HEK293T (cell line): ENCODE data around the gene ARHGAP9.
"Not testable (repeated sequence)": the region's sequence is repeated elsewhere in the genome, so short reads cannot be mapped to it uniquely, and the experiment has no call there.

Experiments used
- CTCF ChIA-PET: fragments of 350-600 bp; formaldehyde crosslinking; extraction: SDS; loops from one replicate; lab custom pipeline; 2021; ENCODE audit warnings: antibody characterized with exemption, inconsistent platforms; lab: Yijun Ruan, JAX
- POLR2A ChIA-PET: fragments of 350-600 bp; formaldehyde crosslinking; extraction: SDS; loops from one replicate; lab custom pipeline; 2020; ENCODE audit warnings: antibody characterized with exemption, inconsistent platforms; lab: Yijun Ruan, JAX
- DNase-seq: peaks from one replicate; pipeline ENCODE4 v3.0.0; 2012; ENCODE audit warnings: mixed read lengths; ENCODE audit errors: extremely low spot score
- ARNT ChIP-seq: fragments of 450-650 bp; IDR thresholded peaks from 2 replicates; pipeline ENCODE4 v1.6.1; 2017; ENCODE audit warnings: mild to moderate bottlenecking
- BHLHE40 ChIP-seq: fragments of 450-650 bp; IDR thresholded peaks from 2 replicates; pipeline ENCODE4 v1.6.1; 2016; ENCODE audit warnings: mild to moderate bottlenecking, moderate library complexity, borderline replicate concordance
- CTBP1 ChIP-seq: fragments of 450-650 bp; IDR thresholded peaks from 2 replicates; pipeline ENCODE4 v1.6.1; 2016; ENCODE audit warnings: borderline replicate concordance
- ELF4 ChIP-seq: fragments of 450-650 bp; IDR thresholded peaks from 2 replicates; pipeline ENCODE4 v1.6.1; 2017; ENCODE audit warnings: antibody characterized with exemption
- FOXA1 ChIP-seq: fragments of 450-650 bp; IDR thresholded peaks from 2 replicates; pipeline ENCODE4 v1.6.1; 2016; ENCODE audit warnings: mild to moderate bottlenecking
- FOXK2 ChIP-seq: fragments of 450-650 bp; IDR thresholded peaks from 2 replicates; pipeline ENCODE4 v1.6.1; 2016; ENCODE audit warnings: mild to moderate bottlenecking
- FOXM1 ChIP-seq: fragments of 450-650 bp; IDR thresholded peaks from 2 replicates; pipeline ENCODE4 v1.6.1; 2017; ENCODE audit warnings: mild to moderate bottlenecking, borderline replicate concordance
- HDGF ChIP-seq: fragments of 450-650 bp; IDR thresholded peaks from 2 replicates; pipeline ENCODE4 v1.6.1; 2017; ENCODE audit warnings: antibody characterized with exemption, borderline replicate concordance
- L3MBTL2 ChIP-seq: fragments of 450-650 bp; conservative IDR thresholded peaks from 2 replicates; pipeline ENCODE4 v1.6.1; 2016; ENCODE audit warnings: mild to moderate bottlenecking
- LEF1 ChIP-seq: fragments of 450-650 bp; IDR thresholded peaks from 2 replicates; pipeline ENCODE4 v1.6.1; 2017; ENCODE audit warnings: mild to moderate bottlenecking, borderline replicate concordance
- NFRKB ChIP-seq: fragments of 450-650 bp; IDR thresholded peaks from 2 replicates; pipeline ENCODE4 v1.6.1; 2016; ENCODE audit warnings: mild to moderate bottlenecking, moderate library complexity
- PKNOX1 ChIP-seq: fragments of 450-650 bp; IDR thresholded peaks from 2 replicates; pipeline ENCODE4 v1.6.1; 2016
- SP1 ChIP-seq: fragments of 450-650 bp; IDR thresholded peaks from 2 replicates; pipeline ENCODE4 v1.6.1; 2017
- SUZ12 ChIP-seq: fragments of 450-650 bp; IDR thresholded peaks from 2 replicates; pipeline ENCODE4 v1.6.1; 2016; ENCODE audit warnings: mild to moderate bottlenecking
- TARDBP ChIP-seq: fragments of 450-650 bp; IDR thresholded peaks from 2 replicates; pipeline ENCODE4 v1.6.1; 2016
- ZNF384 ChIP-seq: fragments of 450-650 bp; IDR thresholded peaks from 2 replicates; pipeline ENCODE4 v1.6.1; 2016

The ARHGAP9 gene

GRCh38 chr12:57518920-57519795, 39.5 kb upstream of the ARHGAP9 start:
- TF ChIP-seq FOXM1 (no peak), CTBP1 (no peak), L3MBTL2 (no peak), TARDBP (no peak), PKNOX1 (no peak), HDGF (no peak), FOXK2 (no peak), BHLHE40 (no peak), SUZ12 (no peak)
- CTCF ChIA-PET, result interaction anchor here (0.6 kb wide), 1 partner anchor 28 kb away, joined by 3 read pairs; no protein-coding TSS in a partner anchor
- peak; percentile 18 for DNase-seq

GRCh38 chr12:57518176-57518919, 38.7 kb upstream of the ARHGAP9 start:
- no peak for DNase-seq
- POLR2A ChIA-PET, result interaction anchor here (1.1 to 3.4 kb wide), 5 partner anchors 8 to 63 kb away, joined by 3 to 18 read pairs (median 10); partner anchors contain the start of genes GLI1, INHBE and MARS1
- TF ChIP-seq SP1 (no peak), PKNOX1 (no peak), FOXK2 (no peak), BHLHE40 (no peak), FOXA1 (no peak), CTBP1 (no peak), NFRKB (no peak), ZNF384 (no peak), LEF1 (no peak), TARDBP (no peak), HDGF (no peak), L3MBTL2 (no peak), ARNT (no peak), ELF4 (no peak), FOXM1 (no peak), SUZ12 (no peak)
- CTCF ChIA-PET, result no interaction called here

More at GRCh38 chr12:57518920-57519795, 39.5 kb upstream of the ARHGAP9 start:
- POLR2A ChIA-PET, result interaction anchor here (0.9 to 3.4 kb wide), 11 partner anchors 7 to 207 kb away, joined by 3 to 18 read pairs (median 8); partner anchors contain the start of genes DCTN2, GLI1, INHBE and MARS1

GRCh38 chr12:57517718-57518117, 38.1 kb upstream of the ARHGAP9 start:
- CTCF ChIA-PET, DNase-seq: not testable (repeated sequence)
- POLR2A ChIA-PET, result interaction anchor here (1.1 to 3.4 kb wide), 3 partner anchors 9 to 28 kb away, joined by 3 to 18 read pairs (median 4); partner anchors contain the start of gene MARS1

- POLR2A ChIA-PET, result interaction anchor here (0.7 to 3.5 kb wide), 4 partner anchors 10 to 27 kb away, joined by 3 to 20 read pairs (median 4); no protein-coding TSS in a partner anchor
- no peak for DNase-seq
- no peak for TF ChIP-seq PKNOX1
- TF ChIP-seq FOXM1, result no peak
- TF ChIP-seq SP1, result no peak
- TF ChIP-seq ELF4, result no peak
- TF ChIP-seq SUZ12, result no peak
- CTCF ChIA-PET, result no interaction called here
Observed at GRCh38 chr12:57517187-57517586, 37.5 kb upstream of the ARHGAP9 start.

- ChIA-PET CTCF (no interaction called here), POLR2A (interaction anchor here (0.7 to 3.5 kb wide), 3 partner anchors 14 to 26 kb away, joined by 3 to 20 read pairs (median 4); no protein-coding TSS in a partner anchor)
- TF ChIP-seq FOXM1 (no peak), FOXK2 (no peak), LEF1 (no peak), ELF4 (no peak), SUZ12 (no peak), FOXA1 (no peak), L3MBTL2 (no peak), HDGF (no peak)
- no peak for DNase-seq
Observed at GRCh38 chr12:57516617-57517153, 37.0 kb upstream of the ARHGAP9 start.
